Osteoblast (primary cell): ENCODE data around the gene ABAT. TPM values are rescaled to one million over a fixed set of nuclear protein-coding genes. Genes with fewer than 3 reads are reported as not detected.

Source experiments
- DNase-seq: peaks from one replicate; pipeline ENCODE4 v3.0.0; 2011; ENCODE audit warnings: low spot score, mixed read lengths; ENCODE audit not compliant: insufficient read length; ENCODE audit errors: missing footprints
- H2AFZ ChIP-seq: 2 replicates; pipeline ENCODE4 v1.6.0; 2011; ENCODE audit warnings: mild to moderate bottlenecking, low read length
- H3K27ac ChIP-seq: 2 replicates; pipeline ENCODE4 v1.5.1; 2011; ENCODE audit warnings: mild to moderate bottlenecking, low read depth, low read length, moderate library complexity
- H3K27me3 ChIP-seq: 2 replicates; pipeline ENCODE4 v1.6.0; 2012; ENCODE audit warnings: mild to moderate bottlenecking, control low read depth, inconsistent platforms, low read length, moderate library complexity; ENCODE audit not compliant: insufficient read depth
- H3K36me3 ChIP-seq: 2 replicates; pipeline ENCODE4 v1.5.1; 2011; ENCODE audit warnings: mild to moderate bottlenecking, low read length, control low read depth, moderate library complexity; ENCODE audit not compliant: insufficient read depth
- H3K4me1 ChIP-seq: 2 replicates; pipeline ENCODE4 v1.5.1; 2011; ENCODE audit warnings: mild to moderate bottlenecking, low read length, control low read depth, moderate library complexity; ENCODE audit not compliant: insufficient read depth
- H3K4me2 ChIP-seq: 2 replicates; pipeline ENCODE4 v1.6.0; 2011; ENCODE audit warnings: mild to moderate bottlenecking, low read length; ENCODE audit not compliant: insufficient read depth
- H3K4me3 ChIP-seq: fragments of 200-600 bp; sonication (generic); 3 replicates; pipeline ENCODE4 v1.5.1; 2012; ENCODE audit warnings: mild to moderate bottlenecking, low read length, inconsistent platforms; ENCODE audit not compliant: insufficient read depth
- H3K79me2 ChIP-seq: 2 replicates; pipeline ENCODE4 v1.6.0; 2012; ENCODE audit warnings: mild to moderate bottlenecking, low read length, control low read depth, inconsistent platforms; ENCODE audit not compliant: insufficient read depth
- H3K9me3 ChIP-seq: 2 replicates; pipeline ENCODE4 v1.5.1; 2011; ENCODE audit warnings: low read depth, low read length, control low read depth
- H4K20me1 ChIP-seq: 2 replicates; pipeline ENCODE4 v1.6.0; 2012; ENCODE audit warnings: mild to moderate bottlenecking, low read length, control low read depth; ENCODE audit not compliant: insufficient read depth
- total RNA-seq: library from RNA; depleted of rRNA; stranded (reverse); fragments of >200 nt; gene quantifications from 2 replicates; pipeline ENCODE4 v1.2.3, GENCODE V29; 2012
- TF ChIP-seq, protein P1 (sequence below): IDR thresholded peaks from 2 replicates; pipeline ENCODE4 v1.5.1; 2011; ENCODE audit warnings: mild to moderate bottlenecking, low read depth, low read length, moderate library complexity; ENCODE audit errors: extremely low read depth

ABAT gene
- total RNA-seq, result 5.9 and 6.5 TPM in 2 replicates

DNA sequence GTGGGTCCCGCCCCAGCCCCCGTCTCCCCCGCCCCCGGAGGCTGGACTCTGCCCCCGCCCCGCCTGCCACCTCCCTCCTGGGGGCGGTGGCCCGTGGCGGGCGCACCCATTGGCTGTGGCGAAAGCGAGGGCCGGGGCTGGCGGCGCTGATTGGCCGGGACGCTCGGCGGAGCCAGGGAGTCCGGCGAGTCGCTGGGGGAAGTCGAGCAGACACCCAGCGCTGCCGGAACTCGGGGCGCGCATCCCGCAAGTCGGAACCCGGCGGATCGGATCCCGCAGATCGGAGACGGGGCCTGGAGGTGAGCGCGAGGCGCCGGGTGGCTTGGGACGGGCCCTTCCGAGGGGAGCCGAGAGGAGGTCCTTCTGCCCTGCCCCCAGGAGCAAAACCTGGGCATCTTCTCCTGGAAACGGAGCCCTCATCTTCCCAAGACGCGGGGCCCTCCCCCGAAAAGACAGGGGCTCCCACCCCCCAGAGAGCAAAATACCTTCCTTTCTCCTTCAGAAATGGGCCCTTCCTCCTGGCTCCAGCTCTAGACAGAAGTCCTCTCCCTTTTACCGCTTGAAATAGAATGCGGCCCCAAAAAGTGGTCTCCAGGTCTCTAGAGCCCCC lies at the start of gene ABAT:
Gene ABAT, plus strand, starts transcription at position 205 of the 610 bp plus-strand sequence. CDS start 61,123 bp downstream, outside the sequence.
- Histone ChIP-seq H3K4me1 (peaks cover 27% of the 10 kb centered on the region), H3K27me3 (no peaks in the 10 kb centered on the region), H4K20me1 (peaks cover 4% of the 10 kb centered on the region), H3K79me2 (no peaks in the 10 kb centered on the region), H3K27ac (no peak within 1 kb of the TSS), H3K4me3 (peak within 1 kb of the TSS; percentile 76), H3K36me3 (no peaks in the 10 kb centered on the region), H3K4me2 (peak within 1 kb of the TSS; percentile 80), H2AFZ (peak within 1 kb of the TSS; percentile 90), H3K9me3 (no peaks in the 10 kb centered on the region)
- TF ChIP-seq, protein P1, sequence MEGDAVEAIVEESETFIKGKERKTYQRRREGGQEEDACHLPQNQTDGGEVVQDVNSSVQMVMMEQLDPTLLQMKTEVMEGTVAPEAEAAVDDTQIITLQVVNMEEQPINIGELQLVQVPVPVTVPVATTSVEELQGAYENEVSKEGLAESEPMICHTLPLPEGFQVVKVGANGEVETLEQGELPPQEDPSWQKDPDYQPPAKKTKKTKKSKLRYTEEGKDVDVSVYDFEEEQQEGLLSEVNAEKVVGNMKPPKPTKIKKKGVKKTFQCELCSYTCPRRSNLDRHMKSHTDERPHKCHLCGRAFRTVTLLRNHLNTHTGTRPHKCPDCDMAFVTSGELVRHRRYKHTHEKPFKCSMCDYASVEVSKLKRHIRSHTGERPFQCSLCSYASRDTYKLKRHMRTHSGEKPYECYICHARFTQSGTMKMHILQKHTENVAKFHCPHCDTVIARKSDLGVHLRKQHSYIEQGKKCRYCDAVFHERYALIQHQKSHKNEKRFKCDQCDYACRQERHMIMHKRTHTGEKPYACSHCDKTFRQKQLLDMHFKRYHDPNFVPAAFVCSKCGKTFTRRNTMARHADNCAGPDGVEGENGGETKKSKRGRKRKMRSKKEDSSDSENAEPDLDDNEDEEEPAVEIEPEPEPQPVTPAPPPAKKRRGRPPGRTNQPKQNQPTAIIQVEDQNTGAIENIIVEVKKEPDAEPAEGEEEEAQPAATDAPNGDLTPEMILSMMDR, result no peak
- peak; percentile 99 for DNase-seq

DNA sequence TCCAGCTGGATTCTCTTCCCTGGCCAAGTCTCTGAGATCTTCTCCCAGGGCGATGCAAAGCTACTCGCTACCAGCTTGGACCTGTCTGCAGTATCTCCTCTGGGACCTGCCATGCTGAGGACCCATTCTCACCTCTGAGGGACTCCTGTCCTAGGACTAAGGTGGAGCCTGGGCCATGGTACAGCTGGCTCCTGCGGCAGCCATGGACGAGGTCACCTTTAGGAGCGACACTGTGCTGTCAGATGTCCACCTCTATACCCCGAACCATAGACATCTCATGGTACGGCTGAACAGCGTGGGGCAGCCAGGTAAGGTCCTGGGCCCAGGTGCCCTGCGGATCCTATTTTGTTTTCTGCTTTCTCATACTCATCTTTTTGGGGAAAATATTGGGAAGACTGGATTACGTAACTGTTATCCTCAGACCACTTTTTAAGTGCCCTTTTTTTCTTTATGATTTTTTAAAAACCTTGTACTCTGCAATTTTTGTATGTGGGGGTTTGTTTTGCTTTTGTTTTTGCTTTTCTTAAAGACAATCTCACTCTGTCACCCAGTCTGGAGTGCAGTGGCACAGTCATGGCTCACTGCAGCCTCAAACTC lies 48.8 kb upstream of the ABAT start:
- H3K79me2 ChIP-seq, result peaks cover 41% of the 10 kb centered on the region
- DNase-seq, result no peak
- no peaks in the 10 kb centered on the region for H3K9me3 ChIP-seq
- no peak overlapping the region for H3K4me2 ChIP-seq
- H3K27me3 ChIP-seq, result no peaks in the 10 kb centered on the region
- TF ChIP-seq, protein P1, result no peak
- peaks cover 28% of the 10 kb centered on the region for H4K20me1 ChIP-seq
- H3K4me3 ChIP-seq, result no peak overlapping the region
- peaks cover 23% of the 10 kb centered on the region for H3K4me1 ChIP-seq
- peaks cover 42% of the 10 kb centered on the region for H3K36me3 ChIP-seq
- no peak overlapping the region for H2AFZ ChIP-seq
- H3K27ac ChIP-seq, result no peak overlapping the region

GRCh38 chr16:8626946-8627345 lies 47.5 kb upstream of the ABAT start:
- no peak for DNase-seq
- Histone ChIP-seq H3K27me3 (no peaks in the 10 kb centered on the region), H3K4me2 (no peak overlapping the region), H3K36me3 (peaks cover 54% of the 10 kb centered on the region), H3K9me3 (no peaks in the 10 kb centered on the region), H3K4me1 (peaks cover 20% of the 10 kb centered on the region), H3K79me2 (peaks cover 36% of the 10 kb centered on the region), H3K4me3 (no peak overlapping the region), H3K27ac (no peak overlapping the region), H4K20me1 (peaks cover 28% of the 10 kb centered on the region), H2AFZ (no peak overlapping the region)
- TF ChIP-seq, protein P1, result no peak

DNA sequence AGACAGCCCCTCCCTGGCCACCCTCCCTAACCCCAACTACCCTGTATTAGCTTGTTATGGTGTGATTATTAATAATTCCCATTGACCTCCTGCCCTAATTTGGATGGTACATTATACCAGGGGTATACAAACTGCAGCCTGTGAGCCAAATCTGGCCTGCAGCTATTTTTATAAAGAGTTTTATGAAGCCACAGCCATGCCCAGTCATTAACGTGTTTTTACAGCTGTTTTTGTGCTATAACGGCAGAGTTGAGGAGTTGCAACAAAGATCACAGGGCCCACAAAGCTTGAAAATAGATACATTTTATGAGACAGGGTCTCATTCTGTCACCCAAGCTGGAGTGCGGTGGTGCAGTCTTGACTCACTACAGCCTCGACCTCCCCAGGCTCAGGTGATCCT lies 47.0 kb upstream of the ABAT start:
- peaks cover 28% of the 10 kb centered on the region for H4K20me1 ChIP-seq
- peaks cover 60% of the 10 kb centered on the region for H3K36me3 ChIP-seq
- no peak overlapping the region for H3K4me2 ChIP-seq
- H3K27ac ChIP-seq, result no peak overlapping the region
- TF ChIP-seq, protein P1, result no peak
- peaks cover 15% of the 10 kb centered on the region for H3K4me1 ChIP-seq
- H3K79me2 ChIP-seq, result peaks cover 31% of the 10 kb centered on the region
- H3K27me3 ChIP-seq, result no peaks in the 10 kb centered on the region
- H3K9me3 ChIP-seq, result no peaks in the 10 kb centered on the region
- DNase-seq, result no peak
- H3K4me3 ChIP-seq, result no peak overlapping the region
- no peak overlapping the region for H2AFZ ChIP-seq
